Activated CD4-positive, alpha-beta T cell treated with anti-CD3 and anti-CD28 coated beads, Interleukin-2, amount 10 ng/mL, durations not matched to agents 7 days and 5 days (primary cell): ENCODE results near the gene ARPP19. TPM values are rescaled to one million over a fixed set of nuclear protein-coding genes. Genes with fewer than 3 reads are reported as not detected.

Experiments used
- CTCF ChIA-PET: fragments of 350-600 bp; sonication (Branson Sonifier 250); formaldehyde crosslinking; loops from one replicate; lab custom pipeline; 2021; ENCODE audit warnings: antibody characterized with exemption; lab: Charles Lee
- POLR2A ChIA-PET: fragments of 350-600 bp; sonication (Branson Sonifier 250); formaldehyde crosslinking; loops from one replicate; lab custom pipeline; 2021; ENCODE audit warnings: antibody characterized with exemption; lab: Charles Lee
- DNase-seq: peaks from one replicate; pipeline ENCODE4 v3.0.0-alpha.2; 2020
- H3K27ac Mint-ChIP-seq: one replicate; pipeline ENCODE4 v1.8.0; 2021; ENCODE audit warnings: mild to moderate bottlenecking, moderate library complexity, mixed read lengths
- H3K27me3 Mint-ChIP-seq: one replicate; pipeline ENCODE4 v1.8.0; 2021; ENCODE audit warnings: mixed read lengths
- H3K36me3 Mint-ChIP-seq: one replicate; pipeline ENCODE4 v1.8.0; 2021; ENCODE audit warnings: low read depth, mixed read lengths
- H3K4me1 Mint-ChIP-seq: one replicate; pipeline ENCODE4 v1.8.0; 2021; ENCODE audit warnings: mixed read lengths
- H3K4me3 Mint-ChIP-seq: one replicate; pipeline ENCODE4 v1.8.0; 2021; ENCODE audit warnings: mild to moderate bottlenecking, moderate library complexity, mixed read lengths
- H3K9me3 Mint-ChIP-seq: one replicate; pipeline ENCODE4 v1.8.0; 2021; ENCODE audit warnings: mixed read lengths
- total RNA-seq, 2 experiments: library from RNA; stranded (reverse); gene quantifications; one replicate each; pipeline ENCODE4 v1.2.3, GENCODE V29; 2021

The ARPP19 gene
- total RNA-seq, 2 experiments from 2014 or later = 178 to 193 TPM

- Mint-ChIP-seq H3K4me3 (no peak overlapping the region), H3K36me3 (peaks cover 12% of the 10 kb centered on the region), H3K4me1 (peaks cover 6% of the 10 kb centered on the region), H3K9me3 (peaks cover 12% of the 10 kb centered on the region), H3K27me3 (peaks cover 4% of the 10 kb centered on the region), H3K27ac (no peak overlapping the region)
- no peak for DNase-seq
- ChIA-PET CTCF (interaction anchor here (2.0 kb wide), 1 partner anchor 12 kb away, joined by 6 read pairs; no protein-coding TSS in a partner anchor), POLR2A (no interaction called here)
Measured at GRCh38 chr15:52540374-52541012, 28.3 kb downstream of the ARPP19 start.

- Mint-ChIP-seq H3K27ac (no peak overlapping the region), H3K9me3 (peaks cover 12% of the 10 kb centered on the region), H3K4me3 (no peak overlapping the region), H3K27me3 (peaks cover 5% of the 10 kb centered on the region), H3K4me1 (peaks cover 11% of the 10 kb centered on the region), H3K36me3 (peaks cover 8% of the 10 kb centered on the region)
- ChIA-PET POLR2A (no interaction called here), CTCF (interaction anchor here (0.6 to 1.0 kb wide), 2 partner anchors 10 to 18 kb away, joined by 3 read pairs; no protein-coding TSS in a partner anchor)
- DNase-seq = no peak
Measured at GRCh38 chr15:52537459-52537858, 31.4 kb downstream of the ARPP19 start.

- no peak for DNase-seq
- POLR2A ChIA-PET = interaction anchor here (0.7 to 1.0 kb wide), 3 partner anchors 11 to 941 kb away, joined by 4 read pairs; no protein-coding TSS in a partner anchor
- no peak overlapping the region for H3K27ac Mint-ChIP-seq
- CTCF ChIA-PET = no interaction called here
- no peaks in the 10 kb centered on the region for H3K9me3 Mint-ChIP-seq
- H3K36me3 Mint-ChIP-seq = peaks cover 2% of the 10 kb centered on the region
- peaks cover 11% of the 10 kb centered on the region for H3K27me3 Mint-ChIP-seq
- no peak overlapping the region for H3K4me3 Mint-ChIP-seq
- peaks cover 25% of the 10 kb centered on the region for H3K4me1 Mint-ChIP-seq
Measured at GRCh38 chr15:52532427-52532826, 36.4 kb downstream of the ARPP19 start.

- peak overlapping the region; percentile 79 for H3K27ac Mint-ChIP-seq
- no peaks in the 10 kb centered on the region for H3K9me3 Mint-ChIP-seq
- H3K4me3 Mint-ChIP-seq = peak overlapping the region; percentile 65
- H3K27me3 Mint-ChIP-seq = peaks cover 11% of the 10 kb centered on the region
- no peak for DNase-seq
- ChIA-PET POLR2A (no interaction called here), CTCF (no interaction called here)
- H3K36me3 Mint-ChIP-seq = peaks cover 2% of the 10 kb centered on the region
- peaks cover 26% of the 10 kb centered on the region for H3K4me1 Mint-ChIP-seq
Measured at GRCh38 chr15:52529940-52530339, 38.9 kb downstream of the ARPP19 start.

GRCh38 chr15:52529341-52529924 lies 39.4 kb downstream of the ARPP19 start:
- CTCF ChIA-PET = interaction anchor here (1.7 kb wide), 1 partner anchor 10 kb away, joined by 5 read pairs; no protein-coding TSS in a partner anchor

GRCh38 chr15:52528564-52529340 lies 40.1 kb downstream of the ARPP19 start, which contains the start of gene MYO5A:
TSS of gene MYO5A (minus strand) at chr15:52528880. CDS start at chr15:52528806, 74 bp downstream.
- peak within 1 kb of the TSS; percentile 95 for H3K4me3 Mint-ChIP-seq
- CTCF ChIA-PET = interaction anchor here (0.5 to 1.7 kb wide), 3 partner anchors 9 to 147 kb away, joined by 3 to 5 read pairs (median 4); no protein-coding TSS in a partner anchor
- H3K9me3 Mint-ChIP-seq = no peaks in the 10 kb centered on the region
- peaks cover 22% of the 10 kb centered on the region for H3K4me1 Mint-ChIP-seq
- DNase-seq = peak; percentile 81
- peak within 1 kb of the TSS; percentile 90 for H3K27ac Mint-ChIP-seq
- POLR2A ChIA-PET = no interaction called here
- peaks cover 2% of the 10 kb centered on the region for H3K36me3 Mint-ChIP-seq
- peaks cover 11% of the 10 kb centered on the region for H3K27me3 Mint-ChIP-seq

More at GRCh38 chr15:52529341-52529924, 39.4 kb downstream of the ARPP19 start:
- Mint-ChIP-seq H3K4me1 (peaks cover 23% of the 10 kb centered on the region), H3K27me3 (peaks cover 11% of the 10 kb centered on the region), H3K9me3 (no peaks in the 10 kb centered on the region), H3K36me3 (peaks cover 2% of the 10 kb centered on the region), H3K4me3 (peak overlapping the region; percentile 65), H3K27ac (peak overlapping the region; percentile 79)
- POLR2A ChIA-PET = no interaction called here
- peak; percentile 12 for DNase-seq

- Mint-ChIP-seq H3K27ac (peak overlapping the region; percentile 90), H3K4me1 (peaks cover 22% of the 10 kb centered on the region), H3K36me3 (peaks cover 2% of the 10 kb centered on the region), H3K4me3 (peak overlapping the region; percentile 95), H3K9me3 (no peaks in the 10 kb centered on the region), H3K27me3 (peaks cover 8% of the 10 kb centered on the region)
- peak; percentile 40 for DNase-seq
- POLR2A ChIA-PET = no interaction called here
- CTCF ChIA-PET = interaction anchor here (0.5 to 1.7 kb wide), 3 partner anchors 9 to 148 kb away, joined by 3 to 5 read pairs (median 4); no protein-coding TSS in a partner anchor
Measured at GRCh38 chr15:52527911-52528563, 40.8 kb downstream of the ARPP19 start.

- POLR2A ChIA-PET = no interaction called here
- Mint-ChIP-seq H3K4me3 (peak overlapping the region; percentile 95), H3K27me3 (peaks cover 6% of the 10 kb centered on the region), H3K4me1 (peaks cover 22% of the 10 kb centered on the region), H3K9me3 (no peaks in the 10 kb centered on the region), H3K27ac (peak overlapping the region; percentile 90), H3K36me3 (peaks cover 2% of the 10 kb centered on the region)
- DNase-seq = no peak
- CTCF ChIA-PET = interaction anchor here (1.1 to 1.4 kb wide), 2 partner anchors 12 to 24 kb away, joined by 4 read pairs; no protein-coding TSS in a partner anchor
Measured at GRCh38 chr15:52527196-52527910, 41.5 kb downstream of the ARPP19 start.

- H3K9me3 Mint-ChIP-seq = no peaks in the 10 kb centered on the region
- no peak for DNase-seq
- H3K27ac Mint-ChIP-seq = no peak overlapping the region
- H3K4me1 Mint-ChIP-seq = peaks cover 15% of the 10 kb centered on the region
- CTCF ChIA-PET = interaction anchor here (0.9 kb wide), 1 partner anchor 68 kb away, joined by 3 read pairs; no protein-coding TSS in a partner anchor
- POLR2A ChIA-PET = interaction anchor here (0.7 to 1.2 kb wide), 2 partner anchors 15 to 21 kb away, joined by 3 read pairs; no protein-coding TSS in a partner anchor
- H3K27me3 Mint-ChIP-seq = no peaks in the 10 kb centered on the region
- H3K36me3 Mint-ChIP-seq = peaks cover 2% of the 10 kb centered on the region
- no peak overlapping the region for H3K4me3 Mint-ChIP-seq
Measured at GRCh38 chr15:52524223-52525136, 44.4 kb downstream of the ARPP19 start.

GRCh38 chr15:52523647-52524046 lies 45.2 kb downstream of the ARPP19 start:
- no peak for DNase-seq
- Mint-ChIP-seq H3K27ac (no peak overlapping the region), H3K4me3 (no peak overlapping the region), H3K4me1 (peaks cover 19% of the 10 kb centered on the region), H3K9me3 (no peaks in the 10 kb centered on the region), H3K36me3 (peaks cover 2% of the 10 kb centered on the region), H3K27me3 (no peaks in the 10 kb centered on the region)
- ChIA-PET CTCF (interaction anchor here (0.9 kb wide), 1 partner anchor 69 kb away, joined by 3 read pairs; no protein-coding TSS in a partner anchor), POLR2A (interaction anchor here (1.2 kb wide), 1 partner anchor 14 kb away, joined by 3 read pairs; no protein-coding TSS in a partner anchor)
